H1 (cell line): ENCODE measurements around the gene LIPC.
A peak's percentile ranks its signal among the peaks of the same experiment; 100 is the strongest.

Experiments
- CTCF ChIP-seq, 3 experiments: IDR thresholded peaks; 1 replicate in 2 of 3; 2 replicates in 1 of 3; pipeline versions ENCODE4 v1.5.1 to v1.6.1; 2011; ENCODE audit warnings: low read length in 3 of 3, mild to moderate bottlenecking in 3 of 3, inconsistent platforms in 2 of 3, low read depth in 1 of 3, moderate library complexity in 1 of 3; ENCODE audit not compliant: insufficient read depth in 1 of 3; ENCODE audit errors: control extremely low read depth in 1 of 3
- EGR1 ChIP-seq: IDR thresholded peaks from 2 replicates; pipeline ENCODE4 v1.6.1; 2011; ENCODE audit warnings: low read depth, low read length, borderline replicate concordance
- EP300 ChIP-seq, 2 experiments: IDR thresholded peaks; 1 replicate in 1 of 2; 2 replicates in 1 of 2; pipeline ENCODE4 v1.6.1; 2011 to 2012; ENCODE audit warnings: low read depth in 2 of 2, low read length in 2 of 2, mild to moderate bottlenecking in 2 of 2, borderline replicate concordance in 1 of 2, inconsistent platforms in 1 of 2, moderate library complexity in 1 of 2
- EZH2 ChIP-seq: fragments of 200-600 bp; sonication (generic); IDR thresholded peaks from 2 replicates; pipeline ENCODE4 v1.7.1; 2012; ENCODE audit warnings: low read depth, mild to moderate bottlenecking, moderate library complexity, low read length, inconsistent platforms; ENCODE audit not compliant: severe bottlenecking
- MAX ChIP-seq: IDR thresholded peaks from 2 replicates; pipeline ENCODE4 v1.6.1; 2012; ENCODE audit warnings: inconsistent platforms
- NRF1 ChIP-seq: IDR thresholded peaks from 2 replicates; pipeline ENCODE4 v1.6.1; 2011; ENCODE audit warnings: mild to moderate bottlenecking, low read depth, low read length, improper control_type of control experiment
- PHF8 ChIP-seq: fragments of 200-600 bp; sonication (generic); conservative IDR thresholded peaks from 2 replicates; pipeline ENCODE4 v1.7.1; 2012; ENCODE audit warnings: low read depth, mild to moderate bottlenecking, inconsistent platforms, low read length, moderate library complexity
- POLR2A ChIP-seq, 2 experiments: IDR thresholded peaks; 1 replicate in 1 of 2; 2 replicates in 1 of 2; pipeline ENCODE4 v1.6.1; 2011; ENCODE audit warnings: low read depth in 2 of 2, low read length in 2 of 2, mild to moderate bottlenecking in 2 of 2; ENCODE audit errors: control extremely low read depth in 1 of 2
- POLR2AphosphoS5 ChIP-seq: IDR thresholded peaks from 2 replicates; pipeline ENCODE4 v1.6.1; 2011; ENCODE audit warnings: low read depth, low read length
- RFX5 ChIP-seq: IDR thresholded peaks from 2 replicates; pipeline ENCODE4 v1.6.1; 2011; ENCODE audit warnings: low read depth, low read length, improper control_type of control experiment, borderline replicate concordance
- SUZ12 ChIP-seq: fragments of 200-600 bp; sonication (generic); IDR thresholded peaks from 2 replicates; pipeline ENCODE4 v1.6.1; 2012; ENCODE audit warnings: mild to moderate bottlenecking, inconsistent platforms, low read length, moderate library complexity, mixed read lengths
- TAF7 ChIP-seq: optimal IDR thresholded peaks from 2 replicates; pipeline ENCODE3; 2011; ENCODE audit warnings: low read depth, mild to moderate bottlenecking, inconsistent platforms, low read length, moderate library complexity, borderline replicate concordance
- ZNF274 ChIP-seq: IDR thresholded peaks from 2 replicates; pipeline ENCODE4 v1.7.0; 2012; ENCODE audit warnings: low read length, borderline replicate concordance; ENCODE audit errors: extremely low read depth

GRCh38 chr15:58555162-58556027 is 123.6 kb downstream of the LIPC start:
- no peak for TF ChIP-seq EZH2
- TF ChIP-seq EGR1, result no peak
- TF ChIP-seq POLR2AphosphoS5, result no peak
- no peak for TF ChIP-seq TAF7
- no peak for TF ChIP-seq EP300 (IDR thresholded peaks at IDR 0.05; ENCODE audit: borderline replicate concordance in 1 of 2, low read depth in 2 of 2, low read length in 2 of 2)
- no peak for TF ChIP-seq PHF8
- peak; percentile 8 to 35 (median 19) for TF ChIP-seq CTCF (IDR thresholded peaks at IDR 0.05; ENCODE audit: control extremely low read depth in 1 of 3, insufficient read depth in 1 of 3, low read depth in 1 of 3, low read length in 3 of 3)
- no peak for TF ChIP-seq SUZ12
- no peak for TF ChIP-seq NRF1
- no peak for TF ChIP-seq MAX
- no peak for TF ChIP-seq ZNF274
- no peak for TF ChIP-seq RFX5
- TF ChIP-seq POLR2A (IDR thresholded peaks at IDR 0.05; ENCODE audit: control extremely low read depth in 1 of 2, low read depth in 2 of 2, low read length in 2 of 2), result no peak
